ENCODE measurements around the gene RNF220.

DNA sequence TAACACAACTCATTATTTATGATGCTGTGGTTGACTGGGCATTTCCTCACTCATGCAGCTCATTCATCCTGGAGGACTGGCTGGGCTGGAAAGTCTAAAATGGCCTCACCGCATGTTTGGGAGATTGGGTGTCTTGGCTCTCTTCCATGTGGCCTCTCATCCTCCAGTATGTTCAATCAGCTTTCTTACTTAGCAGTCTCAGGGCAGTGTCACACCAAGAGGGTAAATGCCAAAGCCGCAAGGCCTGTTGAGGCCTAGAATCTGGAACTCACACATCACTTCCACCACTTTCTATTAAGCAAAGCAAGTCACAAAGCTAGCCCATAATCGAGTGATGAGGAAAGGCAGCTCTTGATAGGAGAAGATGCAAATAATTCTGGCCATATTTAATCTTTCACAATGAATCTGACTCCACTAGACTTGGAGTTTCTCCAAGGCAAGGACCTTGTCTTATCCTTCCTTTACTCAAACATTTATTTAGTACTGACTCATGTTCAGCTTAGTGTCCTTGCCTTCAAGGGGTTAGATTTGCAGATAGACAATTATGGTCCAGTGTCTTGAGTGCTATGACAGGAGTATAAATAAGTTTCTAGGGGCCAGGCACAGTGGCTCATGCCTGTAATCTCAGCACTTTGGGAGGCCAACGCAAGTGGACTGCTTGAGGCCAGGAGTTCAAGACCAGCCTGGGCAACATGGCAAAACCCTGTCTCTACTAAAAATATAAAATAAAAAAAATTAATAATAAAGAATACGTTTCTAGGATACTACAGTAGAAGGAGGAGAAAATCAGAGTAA lies 224.1 kb downstream of the RNF220 start:
- TF ChIP-seq, protein P1, sequence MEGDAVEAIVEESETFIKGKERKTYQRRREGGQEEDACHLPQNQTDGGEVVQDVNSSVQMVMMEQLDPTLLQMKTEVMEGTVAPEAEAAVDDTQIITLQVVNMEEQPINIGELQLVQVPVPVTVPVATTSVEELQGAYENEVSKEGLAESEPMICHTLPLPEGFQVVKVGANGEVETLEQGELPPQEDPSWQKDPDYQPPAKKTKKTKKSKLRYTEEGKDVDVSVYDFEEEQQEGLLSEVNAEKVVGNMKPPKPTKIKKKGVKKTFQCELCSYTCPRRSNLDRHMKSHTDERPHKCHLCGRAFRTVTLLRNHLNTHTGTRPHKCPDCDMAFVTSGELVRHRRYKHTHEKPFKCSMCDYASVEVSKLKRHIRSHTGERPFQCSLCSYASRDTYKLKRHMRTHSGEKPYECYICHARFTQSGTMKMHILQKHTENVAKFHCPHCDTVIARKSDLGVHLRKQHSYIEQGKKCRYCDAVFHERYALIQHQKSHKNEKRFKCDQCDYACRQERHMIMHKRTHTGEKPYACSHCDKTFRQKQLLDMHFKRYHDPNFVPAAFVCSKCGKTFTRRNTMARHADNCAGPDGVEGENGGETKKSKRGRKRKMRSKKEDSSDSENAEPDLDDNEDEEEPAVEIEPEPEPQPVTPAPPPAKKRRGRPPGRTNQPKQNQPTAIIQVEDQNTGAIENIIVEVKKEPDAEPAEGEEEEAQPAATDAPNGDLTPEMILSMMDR (conservative IDR thresholded peaks at IDR 0.05; ENCODE audit: low read length), result no peak
- no peak for TF ChIP-seq EZH2phosphoT487 (IDR thresholded peaks at IDR 0.05; ENCODE audit: borderline replicate concordance)
